Measurements from ENCODE around the gene MARCHF2.
"Not testable (repeated sequence)": the region's sequence is repeated elsewhere in the genome, so short reads cannot be mapped to it uniquely, and the experiment has no call there.

The MARCHF2 gene

DNA sequence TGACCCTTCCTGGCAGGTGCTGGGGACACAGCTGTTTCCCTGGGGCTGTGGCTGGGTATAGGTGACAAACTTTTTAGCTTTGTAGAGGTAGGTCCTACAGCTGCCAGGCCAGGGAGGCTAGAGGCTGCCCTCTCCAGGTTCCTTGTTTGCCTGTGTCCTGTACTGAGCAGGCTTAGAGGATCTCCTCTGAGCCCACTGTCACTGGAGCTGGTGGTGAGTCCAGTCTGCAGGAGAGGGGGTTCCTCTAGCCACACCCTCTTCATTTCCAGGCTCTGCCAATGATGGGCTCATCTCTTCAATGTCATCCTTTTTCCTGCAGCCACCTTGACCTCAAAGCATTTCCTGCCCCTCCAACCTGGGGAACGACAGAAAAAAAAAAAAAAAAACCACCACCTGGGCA, 35.5 kb upstream of the MARCHF2 start:
- H3K4me2 ChIP-seq (ENCODE audit: low read length), result no peak overlapping the region
- H3K9me3 ChIP-seq (ENCODE audit: control insufficient read depth, insufficient read depth, low read length), result no peaks in the 10 kb centered on the region
- H3K27me3 ChIP-seq (ENCODE audit: control insufficient read depth, low read length), result no peaks in the 10 kb centered on the region
- H3K9me2 ChIP-seq (replicated peaks; ENCODE audit: control insufficient read depth, low read length), result no peaks in the 10 kb centered on the region
- no peak for TF ChIP-seq EZH2phosphoT487 (IDR thresholded peaks at IDR 0.05; ENCODE audit: borderline replicate concordance, low read length)
- TF ChIP-seq, protein P1, sequence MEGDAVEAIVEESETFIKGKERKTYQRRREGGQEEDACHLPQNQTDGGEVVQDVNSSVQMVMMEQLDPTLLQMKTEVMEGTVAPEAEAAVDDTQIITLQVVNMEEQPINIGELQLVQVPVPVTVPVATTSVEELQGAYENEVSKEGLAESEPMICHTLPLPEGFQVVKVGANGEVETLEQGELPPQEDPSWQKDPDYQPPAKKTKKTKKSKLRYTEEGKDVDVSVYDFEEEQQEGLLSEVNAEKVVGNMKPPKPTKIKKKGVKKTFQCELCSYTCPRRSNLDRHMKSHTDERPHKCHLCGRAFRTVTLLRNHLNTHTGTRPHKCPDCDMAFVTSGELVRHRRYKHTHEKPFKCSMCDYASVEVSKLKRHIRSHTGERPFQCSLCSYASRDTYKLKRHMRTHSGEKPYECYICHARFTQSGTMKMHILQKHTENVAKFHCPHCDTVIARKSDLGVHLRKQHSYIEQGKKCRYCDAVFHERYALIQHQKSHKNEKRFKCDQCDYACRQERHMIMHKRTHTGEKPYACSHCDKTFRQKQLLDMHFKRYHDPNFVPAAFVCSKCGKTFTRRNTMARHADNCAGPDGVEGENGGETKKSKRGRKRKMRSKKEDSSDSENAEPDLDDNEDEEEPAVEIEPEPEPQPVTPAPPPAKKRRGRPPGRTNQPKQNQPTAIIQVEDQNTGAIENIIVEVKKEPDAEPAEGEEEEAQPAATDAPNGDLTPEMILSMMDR (IDR thresholded peaks at IDR 0.05; ENCODE audit: low read depth, low read length, poor library complexity, severe bottlenecking), result no peak
- H4K20me1 ChIP-seq (ENCODE audit: control insufficient read depth, insufficient read depth, low read depth, low read length), result no peaks in the 10 kb centered on the region
- H3K4me1 ChIP-seq (ENCODE audit: control insufficient read depth, low read length), result no peaks in the 10 kb centered on the region
- H3F3A ChIP-seq (ENCODE audit: control insufficient read depth, insufficient read depth), result no peaks in the 10 kb centered on the region
- no peak overlapping the region for H3K27ac ChIP-seq (ENCODE audit: low read depth, low read length)
- H3K36me3 ChIP-seq (ENCODE audit: control insufficient read depth, low read length), result no peaks in the 10 kb centered on the region
- H3K4me3 ChIP-seq (ENCODE audit: low read length), result no peak overlapping the region
- no peaks in the 10 kb centered on the region for H3K79me2 ChIP-seq (ENCODE audit: control insufficient read depth, low read length)

DNA sequence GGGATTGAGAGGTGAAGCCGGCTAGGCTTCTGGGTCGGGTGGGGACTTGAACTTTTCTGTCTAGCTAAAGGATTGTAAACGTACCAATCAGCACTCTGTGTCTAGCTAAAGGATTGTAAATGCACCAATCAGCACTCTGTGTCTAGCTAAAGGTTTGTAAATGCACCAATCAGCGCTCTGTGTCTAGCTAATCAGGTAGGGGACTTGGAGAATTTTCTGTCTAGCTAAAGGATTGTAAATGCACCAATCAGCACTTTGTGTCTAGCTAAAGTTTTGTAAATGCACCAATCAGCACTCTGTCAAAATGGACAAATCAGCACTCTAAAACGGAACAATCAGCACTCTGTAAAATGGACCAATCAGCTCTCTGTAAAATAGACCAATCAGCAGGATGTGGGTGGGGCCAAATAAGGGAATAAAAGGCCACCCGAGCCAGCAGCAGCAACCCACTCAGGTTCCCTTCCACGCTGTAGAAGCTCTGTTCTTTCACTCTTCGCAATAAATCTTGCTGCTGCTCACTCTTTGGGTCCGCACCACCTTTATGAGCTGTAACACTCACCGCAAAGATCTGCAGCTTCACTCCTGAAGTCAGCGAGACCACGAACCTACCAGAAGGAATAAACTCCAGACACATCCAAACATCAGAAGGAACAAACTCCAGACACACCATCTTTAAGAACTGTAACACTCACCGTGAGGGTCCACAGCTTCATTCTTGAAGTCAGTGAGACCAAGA, 33.8 kb upstream of the MARCHF2 start:
- not testable (repeated sequence) for H3K9me2 ChIP-seq (replicated peaks; ENCODE audit: control insufficient read depth, low read length); H3K79me2 ChIP-seq (ENCODE audit: control insufficient read depth, low read length); H4K20me1 ChIP-seq (ENCODE audit: control insufficient read depth, insufficient read depth, low read depth, low read length); H3F3A ChIP-seq (ENCODE audit: control insufficient read depth, insufficient read depth); H3K4me2 ChIP-seq (ENCODE audit: low read length); H3K4me1 ChIP-seq (ENCODE audit: control insufficient read depth, low read length); H3K27ac ChIP-seq (ENCODE audit: low read depth, low read length); H3K36me3 ChIP-seq (ENCODE audit: control insufficient read depth, low read length); H3K27me3 ChIP-seq (ENCODE audit: control insufficient read depth, low read length); H3K9me3 ChIP-seq (ENCODE audit: control insufficient read depth, insufficient read depth, low read length); H3K4me3 ChIP-seq (ENCODE audit: low read length)

DNA sequence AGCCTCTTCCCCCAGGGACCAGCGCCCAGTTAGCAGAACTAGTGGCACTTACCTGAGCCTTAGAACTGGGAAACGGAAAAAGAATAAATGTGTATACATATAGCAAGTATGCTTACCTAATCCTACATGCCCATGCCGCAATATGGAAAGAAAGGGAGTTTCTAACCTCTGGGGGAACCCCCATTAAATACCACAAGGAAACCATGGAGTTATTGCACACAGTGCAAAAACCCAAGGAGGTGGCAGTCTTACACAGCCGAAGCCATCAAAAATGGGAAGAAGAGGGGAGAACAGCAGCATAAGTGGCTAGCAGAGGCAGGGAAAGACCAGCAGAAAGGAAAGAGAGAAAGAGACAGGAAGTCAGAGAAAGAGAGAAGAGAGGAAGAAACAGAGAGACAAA, 28.5 kb upstream of the MARCHF2 start:
- H3K9me3 ChIP-seq (ENCODE audit: control insufficient read depth, insufficient read depth, low read length); H3F3A ChIP-seq (ENCODE audit: control insufficient read depth, insufficient read depth); H3K4me2 ChIP-seq (ENCODE audit: low read length): not testable (repeated sequence)

DNA sequence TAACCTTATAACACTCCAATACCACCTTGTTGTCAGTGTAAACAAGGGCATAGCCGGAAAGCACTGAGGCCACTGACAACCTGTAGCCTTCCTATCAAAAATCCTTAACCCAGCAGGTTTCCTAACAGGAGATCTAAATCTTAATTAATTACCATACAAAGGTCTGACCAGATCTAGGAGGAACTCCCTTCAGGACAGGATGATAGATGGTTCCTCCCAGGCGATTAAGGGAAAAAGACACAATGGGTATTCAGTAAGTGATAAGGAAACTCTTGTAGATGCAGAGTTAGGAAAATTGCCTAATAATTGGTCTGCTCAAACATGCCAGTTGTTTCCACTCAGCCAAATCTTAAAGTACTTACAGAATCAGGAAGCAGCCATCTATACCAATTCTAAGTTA, 28.0 kb upstream of the MARCHF2 start:
- not testable (repeated sequence) for H4K20me1 ChIP-seq (ENCODE audit: control insufficient read depth, insufficient read depth, low read depth, low read length); H3K9me2 ChIP-seq (replicated peaks; ENCODE audit: control insufficient read depth, low read length); H3K4me1 ChIP-seq (ENCODE audit: control insufficient read depth, low read length); H3K9me3 ChIP-seq (ENCODE audit: control insufficient read depth, insufficient read depth, low read length); H3K4me3 ChIP-seq (ENCODE audit: low read length); H3K4me2 ChIP-seq (ENCODE audit: low read length); H3K27ac ChIP-seq (ENCODE audit: low read depth, low read length); H3K27me3 ChIP-seq (ENCODE audit: control insufficient read depth, low read length); H3K36me3 ChIP-seq (ENCODE audit: control insufficient read depth, low read length); H3K79me2 ChIP-seq (ENCODE audit: control insufficient read depth, low read length); H3F3A ChIP-seq (ENCODE audit: control insufficient read depth, insufficient read depth)

More for the DNA sequence above, 28.5 kb upstream of the MARCHF2 start:
- H3K79me2 ChIP-seq (ENCODE audit: control insufficient read depth, low read length); H3K36me3 ChIP-seq (ENCODE audit: control insufficient read depth, low read length); H3K4me1 ChIP-seq (ENCODE audit: control insufficient read depth, low read length); H4K20me1 ChIP-seq (ENCODE audit: control insufficient read depth, insufficient read depth, low read depth, low read length); H3K4me3 ChIP-seq (ENCODE audit: low read length); H3K9me2 ChIP-seq (replicated peaks; ENCODE audit: control insufficient read depth, low read length); H3K27ac ChIP-seq (ENCODE audit: low read depth, low read length); H3K27me3 ChIP-seq (ENCODE audit: control insufficient read depth, low read length): not testable (repeated sequence)

DNA sequence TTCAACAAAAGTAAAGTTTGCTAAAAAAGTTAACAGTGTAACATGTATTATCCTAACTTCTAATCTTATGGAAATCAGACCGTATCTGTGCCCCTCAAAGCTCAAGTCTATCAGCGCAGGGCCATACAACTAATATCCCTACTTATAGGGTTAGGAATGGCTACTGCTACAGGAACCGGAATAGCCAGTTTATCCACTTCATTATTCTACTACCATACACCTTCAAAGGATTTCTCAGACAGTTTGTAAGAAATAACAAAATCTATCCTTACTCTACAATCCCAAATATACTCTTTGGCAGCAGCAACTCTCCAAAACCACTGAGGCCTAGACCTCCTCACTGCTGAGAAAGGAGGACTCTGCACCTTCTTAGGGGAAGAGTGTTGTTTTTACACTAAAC, 27.5 kb upstream of the MARCHF2 start:
- not testable (repeated sequence) for H3K79me2 ChIP-seq (ENCODE audit: control insufficient read depth, low read length); H4K20me1 ChIP-seq (ENCODE audit: control insufficient read depth, insufficient read depth, low read depth, low read length); H3F3A ChIP-seq (ENCODE audit: control insufficient read depth, insufficient read depth); H3K4me2 ChIP-seq (ENCODE audit: low read length); H3K27ac ChIP-seq (ENCODE audit: low read depth, low read length); H3K9me3 ChIP-seq (ENCODE audit: control insufficient read depth, insufficient read depth, low read length); H3K27me3 ChIP-seq (ENCODE audit: control insufficient read depth, low read length); H3K4me3 ChIP-seq (ENCODE audit: low read length); H3K4me1 ChIP-seq (ENCODE audit: control insufficient read depth, low read length); H3K36me3 ChIP-seq (ENCODE audit: control insufficient read depth, low read length); H3K9me2 ChIP-seq (replicated peaks; ENCODE audit: control insufficient read depth, low read length)

DNA sequence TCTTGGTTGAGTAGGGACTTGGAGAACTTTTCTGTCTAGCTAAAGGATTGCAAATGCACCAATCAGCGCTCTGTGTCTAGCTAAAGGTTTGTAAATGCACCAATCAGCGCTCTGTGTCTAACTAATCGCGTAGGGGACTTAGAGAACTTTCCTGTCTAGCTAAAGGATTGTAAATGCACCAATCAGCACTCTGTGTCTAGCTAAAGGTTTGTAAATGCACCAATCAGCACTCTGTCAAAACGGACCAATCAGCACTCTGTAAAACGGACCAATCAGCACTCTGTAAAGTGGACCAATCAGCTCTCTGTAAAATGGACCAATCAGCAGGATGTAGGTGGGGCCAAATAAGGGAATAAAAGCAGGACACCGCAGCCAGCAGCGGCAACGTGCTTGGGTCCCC, 26.7 kb upstream of the MARCHF2 start:
- peaks cover 15% of the 10 kb centered on the region for H3K79me2 ChIP-seq (ENCODE audit: control insufficient read depth, low read length)
- not testable (repeated sequence) for H3K36me3 ChIP-seq (ENCODE audit: control insufficient read depth, low read length); H3K4me2 ChIP-seq (ENCODE audit: low read length); H3F3A ChIP-seq (ENCODE audit: control insufficient read depth, insufficient read depth); H3K9me3 ChIP-seq (ENCODE audit: control insufficient read depth, insufficient read depth, low read length); H3K9me2 ChIP-seq (replicated peaks; ENCODE audit: control insufficient read depth, low read length); H3K27ac ChIP-seq (ENCODE audit: low read depth, low read length); H3K4me3 ChIP-seq (ENCODE audit: low read length); H4K20me1 ChIP-seq (ENCODE audit: control insufficient read depth, insufficient read depth, low read depth, low read length); H3K27me3 ChIP-seq (ENCODE audit: control insufficient read depth, low read length)
- H3K4me1 ChIP-seq (ENCODE audit: control insufficient read depth, low read length), result peaks cover 14% of the 10 kb centered on the region
